ENCODE data around the gene SEL1L.

SEL1L gene

GRCh38 chr14:81533212-81533535, 479 bp downstream of the SEL1L start:
- no peak for TF ChIP-seq CTCF (conservative IDR thresholded peaks at IDR 0.05; ENCODE audit: control insufficient read depth, insufficient read depth, low read depth, low read length)
- no peak for DNase-seq (ENCODE audit: low read depth)
- H3K4me3 ChIP-seq (ENCODE audit: control insufficient read depth, low read depth, low read length) = peak overlapping the region; percentile 89

GRCh38 chr14:81529391-81529790, 4.3 kb downstream of the SEL1L start:
- no peak for TF ChIP-seq CTCF (conservative IDR thresholded peaks at IDR 0.05; ENCODE audit: control insufficient read depth, insufficient read depth, low read depth, low read length)

GRCh38 chr14:81525129-81525528, 8.5 kb downstream of the SEL1L start:
- no peak overlapping the region for H3K4me3 ChIP-seq (ENCODE audit: control insufficient read depth, low read depth, low read length)
- no peak for DNase-seq (ENCODE audit: low read depth)
- TF ChIP-seq CTCF (conservative IDR thresholded peaks at IDR 0.05; ENCODE audit: control insufficient read depth, insufficient read depth, low read depth, low read length) = no peak

More at GRCh38 chr14:81529391-81529790, 4.3 kb downstream of the SEL1L start:
- DNase-seq (ENCODE audit: low read depth) = peak; percentile 17
- no peak overlapping the region for H3K4me3 ChIP-seq (ENCODE audit: control insufficient read depth, low read depth, low read length)

GRCh38 chr14:81523616-81524015, 10.0 kb downstream of the SEL1L start:
- no peak for TF ChIP-seq CTCF (conservative IDR thresholded peaks at IDR 0.05; ENCODE audit: control insufficient read depth, insufficient read depth, low read depth, low read length)
- no peak overlapping the region for H3K4me3 ChIP-seq (ENCODE audit: control insufficient read depth, low read depth, low read length)
- no peak for DNase-seq (ENCODE audit: low read depth)

- H3K4me3 ChIP-seq (ENCODE audit: control insufficient read depth, low read depth, low read length) = no peak overlapping the region
- DNase-seq (ENCODE audit: low read depth) = no peak
- no peak for TF ChIP-seq CTCF (conservative IDR thresholded peaks at IDR 0.05; ENCODE audit: control insufficient read depth, insufficient read depth, low read depth, low read length)
Observed at GRCh38 chr14:81523016-81523415, 10.6 kb downstream of the SEL1L start.

- DNase-seq (ENCODE audit: low read depth) = no peak
- no peak overlapping the region for H3K4me3 ChIP-seq (ENCODE audit: control insufficient read depth, low read depth, low read length)
- TF ChIP-seq CTCF (conservative IDR thresholded peaks at IDR 0.05; ENCODE audit: control insufficient read depth, insufficient read depth, low read depth, low read length) = no peak
Observed at GRCh38 chr14:81521356-81521755, 12.3 kb downstream of the SEL1L start.
